GM19328 (cell line): ENCODE measurements around the gene CTTN.

Source experiments
- ATAC-seq: cut with Tn5 transposase; IDR thresholded peaks from one replicate; pipeline ENCODE4 v1.9.1; 2021; ENCODE audit warnings: mild to moderate bottlenecking, moderate library complexity; ENCODE audit not compliant: unreplicated experiment

The CTTN gene

DNA sequence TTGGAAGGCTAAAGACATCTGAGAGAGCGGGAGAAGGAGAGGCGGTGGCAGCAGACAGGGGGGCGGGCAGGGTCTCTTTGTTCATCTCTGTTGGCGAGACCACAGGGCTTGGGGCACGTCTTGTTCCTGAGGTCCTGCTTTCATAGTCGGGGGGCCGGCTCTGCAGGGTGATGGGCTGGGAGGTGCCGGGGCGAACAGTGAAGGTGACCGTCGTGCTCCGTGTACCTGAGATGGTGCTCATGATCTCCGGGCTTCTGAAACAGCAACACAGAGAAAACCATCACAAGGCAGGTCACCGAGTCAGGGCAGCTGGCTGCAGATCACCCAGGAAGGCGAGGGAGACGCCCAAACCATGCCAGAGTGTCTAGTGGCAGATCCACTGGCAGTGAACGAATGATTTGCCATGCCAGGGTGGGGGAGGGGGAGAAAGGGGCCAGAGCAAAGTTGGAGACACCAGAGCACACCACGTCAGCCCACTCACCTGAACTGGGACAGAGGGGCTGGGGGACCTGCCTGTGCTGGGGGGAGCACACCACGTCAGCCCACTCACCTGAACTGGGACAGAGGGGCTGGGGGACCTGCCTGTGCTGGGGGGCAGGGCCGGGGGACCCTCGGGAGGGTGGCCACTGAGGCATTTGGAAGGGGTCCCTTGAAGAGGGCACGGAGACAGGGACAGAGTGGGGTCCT lies 75.0 kb downstream of the CTTN start:
- ATAC-seq = no peak

DNA sequence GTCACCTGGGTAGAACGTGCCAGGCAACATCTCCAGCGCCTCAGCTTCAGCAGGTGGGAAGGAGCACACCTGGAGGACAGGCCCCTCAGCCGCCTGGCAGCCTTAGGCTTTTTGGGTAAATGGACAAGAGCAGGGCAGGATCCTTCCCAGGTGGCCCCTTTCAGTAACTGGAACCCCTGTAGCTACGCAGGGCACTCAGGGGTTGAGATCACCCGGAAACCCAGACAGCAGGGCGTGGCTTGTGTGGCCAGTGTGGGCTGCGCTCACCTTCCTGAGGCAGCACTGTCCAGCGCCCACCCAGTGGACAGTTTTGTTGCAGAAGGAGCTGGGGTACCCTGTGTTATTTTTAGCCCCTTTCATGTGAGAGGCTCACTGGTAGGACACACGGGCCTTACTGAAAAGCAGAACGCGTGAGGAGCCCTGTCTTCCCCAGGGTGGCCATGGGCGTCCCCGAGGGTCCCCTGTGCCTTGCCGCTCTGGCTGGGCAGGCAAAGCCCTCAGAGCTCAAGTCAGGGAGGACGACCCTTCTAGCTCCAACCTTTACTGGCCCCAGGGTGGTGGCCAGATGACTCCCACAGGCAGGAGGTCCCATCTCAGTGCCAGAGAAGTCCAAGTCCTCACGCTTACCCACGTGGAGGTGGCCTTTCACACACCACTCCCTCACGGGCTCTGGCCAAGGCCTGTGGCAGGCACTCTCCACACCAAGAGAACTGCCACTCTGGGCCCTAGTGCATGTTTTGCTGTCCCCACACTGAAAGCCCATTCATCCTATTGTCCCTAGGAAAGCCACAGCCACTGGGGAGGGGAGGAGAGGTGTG lies 75.8 kb downstream of the CTTN start:
- ATAC-seq = no peak

DNA sequence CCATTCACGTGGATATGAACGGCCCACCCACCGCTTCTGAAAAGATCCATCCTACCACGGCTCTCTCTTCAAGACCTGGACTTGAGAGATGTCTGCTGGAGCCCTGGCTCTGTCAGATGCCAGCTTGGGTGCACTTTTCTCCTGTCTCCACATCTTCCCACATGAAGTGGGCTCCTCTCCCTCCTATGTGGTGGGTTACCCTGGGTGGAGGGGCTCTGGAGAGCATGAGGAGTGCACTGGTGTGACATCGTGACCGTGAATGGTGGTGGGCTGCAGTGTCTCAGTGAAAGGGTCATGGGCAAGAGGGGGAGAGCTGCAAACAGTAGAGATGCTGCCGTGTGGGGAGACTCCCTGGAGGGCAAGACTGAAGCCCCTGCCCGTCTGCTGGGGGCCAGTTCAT lies 76.4 kb downstream of the CTTN start:
- no peak for ATAC-seq

DNA sequence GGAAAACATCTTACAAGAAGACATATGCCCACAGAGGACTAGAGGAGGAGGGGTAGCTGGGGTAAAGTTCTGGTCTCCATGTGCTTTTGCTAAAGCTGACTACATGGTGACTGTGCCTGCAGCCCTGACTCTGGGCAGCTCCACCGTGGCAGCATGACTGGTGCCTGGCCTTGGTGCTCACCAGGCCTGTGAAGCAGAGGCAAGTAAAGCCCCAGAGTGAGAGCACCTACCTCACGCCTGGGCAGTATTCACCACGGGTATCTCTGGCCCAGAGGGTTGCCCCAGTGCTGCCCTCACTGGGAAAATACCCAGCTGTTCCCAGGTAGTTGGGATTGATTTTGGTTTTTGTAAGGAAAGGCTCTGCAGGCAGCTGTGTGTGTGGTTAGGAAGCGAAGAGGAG lies 78.3 kb downstream of the CTTN start:
- ATAC-seq = no peak

DNA sequence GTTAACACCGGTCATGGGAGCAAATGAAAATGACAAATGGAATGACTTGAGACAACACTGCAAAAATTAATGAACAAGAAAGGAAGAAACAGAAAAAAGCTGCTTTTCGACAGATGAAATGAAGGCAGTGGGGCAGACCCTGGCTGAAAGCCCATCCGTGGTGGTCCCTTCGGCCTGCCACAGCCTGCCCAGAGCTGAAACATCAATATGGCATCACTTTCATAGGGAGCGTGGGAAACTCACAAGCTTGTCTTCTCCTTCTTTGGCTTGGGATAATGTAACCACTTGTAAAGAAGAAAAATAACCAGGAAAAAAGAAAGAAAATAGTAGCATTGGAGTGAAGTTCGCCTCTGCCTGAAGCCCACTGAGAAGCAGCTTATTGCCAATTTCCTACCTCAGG lies 78.8 kb downstream of the CTTN start:
- no peak for ATAC-seq

DNA sequence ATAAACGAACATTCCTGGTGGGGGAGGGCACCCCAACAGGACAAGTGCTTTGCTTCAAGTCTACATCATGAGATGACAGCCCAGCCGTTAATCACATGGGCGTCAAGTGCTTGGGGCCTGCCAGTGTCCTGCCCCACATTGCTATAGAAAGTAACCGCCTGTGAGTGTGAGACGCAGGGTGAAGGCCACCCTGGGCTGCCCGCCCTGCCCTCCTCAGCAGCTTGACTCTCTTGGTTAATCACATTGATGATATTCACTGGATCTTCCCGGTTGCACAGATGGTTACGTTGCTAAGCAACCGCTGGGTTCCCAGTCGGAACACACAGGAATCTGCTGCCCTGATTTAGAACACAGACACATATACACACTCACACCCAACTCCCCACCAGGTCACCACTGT lies 79.3 kb downstream of the CTTN start:
- no peak for ATAC-seq

DNA sequence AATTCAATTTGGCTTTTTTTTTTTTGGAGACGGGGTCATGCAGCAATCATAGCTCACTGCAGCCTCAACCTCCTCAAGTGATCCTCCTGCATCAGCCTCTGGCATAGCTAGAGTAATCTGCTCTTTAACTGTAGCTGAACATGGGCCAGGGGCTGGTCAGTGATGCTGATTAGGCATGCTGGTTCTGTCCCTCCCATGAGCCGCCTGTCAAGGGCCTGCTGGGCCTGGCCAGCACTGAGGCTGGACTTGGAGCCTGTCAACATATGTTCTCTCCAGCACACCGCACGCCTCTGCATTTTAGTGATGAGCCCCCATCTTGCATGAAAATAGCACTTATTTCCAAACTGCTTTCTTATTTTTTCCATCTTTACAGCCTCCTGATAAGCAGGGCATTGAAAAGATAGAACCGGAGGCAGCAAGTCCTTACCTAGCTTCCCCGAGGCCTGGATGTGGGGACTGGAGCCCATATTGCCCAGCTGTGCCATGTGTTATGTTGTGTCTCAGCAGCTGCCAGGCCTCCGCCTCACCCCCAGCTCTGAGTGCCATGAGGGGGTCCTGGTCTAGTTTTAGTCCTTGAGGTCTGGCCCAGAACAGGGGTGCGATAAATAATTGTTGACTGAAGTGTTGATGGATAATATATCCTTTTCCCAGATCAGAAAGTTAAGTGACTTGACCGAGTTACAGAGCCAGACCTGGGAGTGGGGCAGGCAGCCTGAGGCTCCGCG lies 80.0 kb downstream of the CTTN start:
- no peak for ATAC-seq

DNA sequence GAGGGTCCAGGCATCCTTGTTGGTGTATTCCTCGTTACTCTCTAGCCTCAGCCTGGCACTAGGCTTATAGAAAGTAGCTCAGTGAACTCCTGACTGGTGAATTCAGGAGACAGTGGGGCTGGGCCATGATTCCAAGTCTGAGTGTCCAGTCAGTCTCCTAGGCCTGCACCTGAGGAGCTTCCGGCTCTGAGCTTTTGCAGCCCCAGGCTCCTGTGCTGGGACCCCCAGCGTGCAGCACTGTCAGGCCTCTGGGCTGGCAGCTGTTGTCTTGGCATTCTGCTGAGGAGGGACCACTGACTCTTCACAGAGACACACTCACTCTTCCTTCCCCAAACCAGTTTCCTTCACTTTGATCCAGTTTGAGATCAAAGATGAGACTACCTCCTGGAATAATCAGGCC lies 82.4 kb downstream of the CTTN start:
- ATAC-seq = no peak

DNA sequence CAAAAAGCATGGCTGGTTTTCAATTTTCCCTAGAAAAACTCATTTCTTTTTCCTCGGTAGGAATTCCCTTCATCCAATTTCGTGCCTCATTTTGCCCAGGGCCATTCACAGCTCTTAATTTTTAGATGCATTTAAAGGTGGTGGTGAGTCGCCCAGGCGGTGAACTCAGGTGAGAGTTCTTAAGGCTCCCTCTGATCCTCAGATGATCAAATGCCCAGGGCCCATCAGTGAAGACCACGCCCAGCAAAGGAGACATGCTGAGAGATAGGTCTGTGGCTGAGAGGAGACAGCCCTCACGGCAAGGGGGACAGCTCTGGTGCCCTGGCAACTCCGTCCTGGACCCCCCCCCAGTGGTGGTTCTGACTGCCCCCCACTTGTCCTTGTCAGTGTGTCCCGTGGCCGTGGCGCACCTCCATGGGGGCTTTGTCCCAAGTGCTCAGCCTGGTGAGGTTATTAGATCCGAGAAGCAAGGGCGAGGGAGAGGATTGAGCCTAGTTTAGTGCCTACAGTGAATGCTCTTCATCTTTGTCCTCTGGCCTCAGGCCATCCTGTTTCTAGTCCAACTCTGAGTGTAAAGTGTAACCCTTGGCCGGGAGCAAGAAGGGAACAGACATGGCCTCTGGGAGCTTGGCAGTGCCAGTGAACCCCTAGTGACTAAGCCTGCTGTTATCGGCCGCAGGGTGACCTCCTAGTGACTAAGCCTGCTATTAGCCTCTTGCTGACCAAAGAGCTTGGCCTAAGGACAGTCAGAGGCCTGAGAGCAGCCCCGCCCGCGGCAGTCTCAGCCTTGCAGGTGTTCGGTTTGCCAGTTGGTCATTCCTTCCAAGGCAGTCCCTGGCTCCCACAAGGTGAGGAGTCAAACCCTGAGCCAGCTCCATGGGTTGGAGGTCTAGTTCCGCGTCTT lies 83.5 kb downstream of the CTTN start:
- no peak for ATAC-seq

DNA sequence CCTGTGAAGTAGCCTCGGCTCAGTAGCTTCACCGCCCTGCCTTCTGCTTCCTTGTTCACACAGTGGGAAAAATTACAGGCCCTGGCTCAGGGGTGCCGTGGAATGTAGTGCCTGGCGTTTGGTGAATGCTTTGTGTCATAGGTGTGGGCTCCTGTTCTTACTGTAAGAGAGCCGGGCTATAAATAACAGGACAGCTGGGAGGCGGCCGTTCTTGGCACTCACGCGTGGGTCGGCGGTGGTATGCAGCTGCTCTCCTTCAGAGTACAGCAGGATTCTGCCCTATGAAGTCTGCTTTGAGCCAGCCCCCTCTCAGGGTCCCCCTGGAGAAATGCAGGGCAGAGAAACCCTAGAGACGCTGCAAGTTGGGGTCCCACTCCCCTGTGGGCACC lies 84.2 kb downstream of the CTTN start:
- ATAC-seq = no peak

DNA sequence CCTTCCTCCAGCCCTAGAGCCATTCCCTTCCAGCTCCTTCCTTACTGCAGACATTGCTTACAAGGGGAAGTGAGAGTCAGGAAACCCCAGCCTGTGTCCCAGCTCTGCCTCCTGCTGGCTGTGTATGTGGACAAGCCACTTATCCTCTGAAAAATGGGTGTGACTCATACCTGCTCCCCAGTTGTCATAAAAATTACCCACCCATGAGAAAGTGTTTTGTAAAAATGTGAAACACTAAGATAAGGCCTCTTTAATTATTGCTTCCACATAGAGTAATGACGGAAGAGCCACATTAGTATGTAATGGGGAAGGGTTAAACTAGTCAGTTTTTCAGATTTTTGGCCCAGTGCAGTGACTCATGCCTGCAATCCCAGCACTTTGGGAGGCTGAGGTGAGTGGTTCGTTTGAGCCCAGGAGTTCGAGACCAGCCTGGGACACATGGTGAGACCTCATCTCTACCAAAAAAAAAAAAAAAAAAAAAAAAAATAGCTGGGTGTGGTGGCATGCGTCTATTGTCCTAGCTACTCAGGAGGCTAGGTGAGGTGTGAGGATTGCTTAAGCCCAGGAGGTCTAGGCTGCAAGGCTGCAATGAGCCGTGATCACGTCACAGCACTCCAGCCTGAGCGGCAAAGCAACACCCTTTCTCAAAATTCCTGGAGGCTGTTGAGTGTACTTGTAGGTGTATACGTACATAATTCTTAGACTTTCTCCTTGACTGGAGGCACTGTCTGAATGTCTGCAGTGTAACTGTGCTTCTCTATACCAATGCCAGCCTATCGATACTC lies 84.9 kb downstream of the CTTN start:
- ATAC-seq = no peak

DNA sequence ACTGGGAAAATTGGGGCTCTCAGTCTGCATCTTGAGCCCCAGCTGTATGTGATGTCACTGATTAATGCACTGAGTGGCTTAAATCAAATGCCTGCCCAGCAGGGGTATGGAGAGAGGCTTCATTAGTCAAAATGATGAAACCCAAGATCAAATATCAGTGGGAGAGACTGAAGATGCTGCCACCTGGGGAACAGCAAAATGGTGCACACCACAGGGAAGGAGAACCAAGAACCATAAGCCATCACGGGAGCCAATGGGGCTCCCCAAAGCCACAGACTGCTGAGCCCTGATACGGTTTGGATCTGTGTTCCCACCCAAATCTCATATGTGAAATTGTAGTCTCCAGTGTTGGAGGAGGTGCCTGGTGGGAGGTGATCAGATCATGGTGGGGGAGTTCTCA lies 85.6 kb downstream of the CTTN start:
- ATAC-seq = no peak

DNA sequence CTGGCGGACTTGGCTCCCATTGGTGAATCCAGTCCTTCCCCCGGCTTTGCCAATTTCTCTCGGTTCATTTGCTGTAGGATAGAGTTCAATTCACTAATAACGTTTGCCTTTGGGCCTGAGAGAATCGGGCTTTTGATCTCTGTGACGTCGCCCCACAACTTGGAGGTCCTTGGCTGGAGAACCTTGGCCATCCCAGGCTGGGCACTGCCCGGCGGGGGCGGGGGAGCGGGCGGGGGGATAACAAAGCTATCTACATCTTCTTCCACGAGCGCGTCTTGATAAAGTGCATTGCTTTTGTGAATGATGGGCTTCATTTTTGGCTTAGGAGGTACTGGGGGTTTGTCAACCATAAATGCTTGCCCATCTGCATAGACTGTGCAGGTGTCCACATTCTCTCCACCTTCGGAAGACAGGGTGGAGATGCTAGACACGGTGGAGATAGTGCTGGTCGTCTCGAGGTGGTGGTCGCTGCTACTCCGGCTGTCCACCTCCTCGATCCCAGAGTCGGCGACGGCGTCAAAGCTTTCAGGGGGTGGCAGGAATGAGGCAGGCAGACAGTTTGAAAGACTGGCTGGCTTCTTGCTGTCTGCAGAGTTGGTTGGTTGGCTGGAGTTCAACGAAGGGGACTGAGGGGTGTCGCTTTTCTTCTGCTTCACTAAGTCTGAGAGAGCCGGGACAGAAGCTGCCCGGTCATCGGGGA lies 87.1 kb downstream of the CTTN start:
- no peak for ATAC-seq

DNA sequence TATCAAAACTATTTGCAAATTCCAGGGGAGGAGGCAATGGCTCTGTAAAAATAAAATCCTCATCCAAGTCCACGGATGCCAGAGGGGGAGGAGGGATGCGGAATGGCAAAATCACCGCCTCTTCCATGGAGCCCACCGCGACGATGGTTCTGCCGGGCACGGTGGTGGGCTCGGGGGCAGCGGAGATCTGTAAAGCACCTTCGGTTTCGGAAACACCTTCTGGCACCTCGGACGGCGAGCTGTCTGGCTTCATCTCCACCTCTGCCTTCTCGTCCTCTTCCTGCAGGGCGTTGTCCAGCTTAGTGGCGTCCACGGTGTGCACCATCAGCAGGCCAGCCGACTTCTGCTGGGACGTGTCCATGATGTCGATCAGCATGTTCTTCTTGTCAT lies 87.7 kb downstream of the CTTN start:
- no peak for ATAC-seq
